HG02852 (cell line): ENCODE results near the gene ESPN.

Experiments
- ATAC-seq: cut with Tn5 transposase; IDR thresholded peaks from one replicate; pipeline ENCODE4 v1.9.1; 2021; ENCODE audit warnings: mild to moderate bottlenecking, moderate library complexity; ENCODE audit not compliant: unreplicated experiment

Gene ESPN

GRCh38 chr1:6495540-6496364 is 71.2 kb downstream of the ESPN start:
- ATAC-seq = no peak

GRCh38 chr1:6496365-6496721 is 71.8 kb downstream of the ESPN start:
- ATAC-seq = no peak

- ATAC-seq = no peak
These were observed 72.3 kb downstream of the ESPN start for GRCh38 chr1:6496890-6497214.

GRCh38 chr1:6497215-6497866 is 72.8 kb downstream of the ESPN start:
- no peak for ATAC-seq

GRCh38 chr1:6497867-6498575 is 73.4 kb downstream of the ESPN start:
- ATAC-seq = no peak

GRCh38 chr1:6498576-6499111 is 74.1 kb downstream of the ESPN start:
- ATAC-seq = no peak

- ATAC-seq = no peak
These were observed 74.7 kb downstream of the ESPN start for GRCh38 chr1:6499296-6499695.

- ATAC-seq = no peak
These were observed 76.1 kb downstream of the ESPN start for GRCh38 chr1:6500544-6501278.

GRCh38 chr1:6501279-6501813 is 76.8 kb downstream of the ESPN start:
- no peak for ATAC-seq

- no peak for ATAC-seq
These were observed 77.7 kb downstream of the ESPN start for GRCh38 chr1:6502000-6502891.

- ATAC-seq = no peak
These were observed 79.5 kb downstream of the ESPN start for GRCh38 chr1:6503884-6504602.

- ATAC-seq = no peak
These were observed 80.3 kb downstream of the ESPN start for GRCh38 chr1:6504887-6505286.

- no peak for ATAC-seq
These were observed 81.0 kb downstream of the ESPN start for GRCh38 chr1:6505367-6506209.

GRCh38 chr1:6506210-6507036 is 81.8 kb downstream of the ESPN start:
- ATAC-seq = no peak

- ATAC-seq = no peak
These were observed 82.5 kb downstream of the ESPN start for GRCh38 chr1:6507037-6507428.

GRCh38 chr1:6507461-6507911 is 82.9 kb downstream of the ESPN start:
- no peak for ATAC-seq

GRCh38 chr1:6508154-6508815 is 83.7 kb downstream of the ESPN start:
- ATAC-seq = no peak
